Sigmoid colon (tissue), 4 donors: ENCODE data around the gene RHOBTB1.

Experiments used
- CTCF ChIP-seq, 4 experiments: fragments of 450-650 bp in 3 of 4; fragments of 200-600 bp in 1 of 4; IDR thresholded peaks; one replicate each; pipeline ENCODE4 v1.5.1; 2016 to 2019; ENCODE audit warnings: antibody characterized with exemption in 4 of 4, mild to moderate bottlenecking in 3 of 4, moderate library complexity in 2 of 4
- POLR2A ChIP-seq, 2 donors: fragments of 450-650 bp; IDR thresholded peaks; one replicate each; pipeline ENCODE4 v1.6.1; 2016; ENCODE audit warnings: antibody characterized with exemption in 2 of 2, mild to moderate bottlenecking in 2 of 2, moderate library complexity in 2 of 2
- POLR2AphosphoS5 ChIP-seq, 4 donors: sonication (generic); formaldehyde crosslinking; IDR thresholded peaks; one replicate each; pipeline ENCODE4 v1.6.1; 2017; ENCODE audit warnings: antibody characterized with exemption in 4 of 4

DNA sequence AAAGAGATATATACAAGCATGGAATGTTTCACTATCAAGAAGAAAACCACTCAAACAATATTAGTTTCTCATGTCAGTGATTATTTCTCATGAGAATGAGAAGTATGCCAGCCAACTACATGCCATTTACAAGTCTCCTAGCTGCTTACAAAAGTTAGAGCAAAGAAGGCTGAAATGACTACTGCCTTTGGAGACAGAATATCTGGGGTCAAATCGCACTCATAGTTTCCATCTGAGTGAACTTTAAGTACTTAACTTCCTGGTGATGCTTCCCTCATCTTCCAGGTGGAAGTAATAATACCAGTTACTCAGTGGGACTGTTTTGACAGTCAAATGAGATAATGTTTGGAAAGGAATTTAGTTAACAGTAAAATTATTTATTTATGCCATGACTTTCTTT, 42.0 kb upstream of the RHOBTB1 start:
- TF ChIP-seq CTCF (IDR thresholded peaks at IDR 0.05) (no peak), POLR2AphosphoS5 (IDR thresholded peaks at IDR 0.05) (no peak), POLR2A (IDR thresholded peaks at IDR 0.05) (no peak)
